ENCODE data around the gene PLA2G4C. TPM values are rescaled to one million over a fixed set of nuclear protein-coding genes. Genes with fewer than 3 reads are reported as not detected.

The PLA2G4C gene
- total and polyA plus RNA-seq, 2 donors, result 10.5 to 13.5 TPM

DNA sequence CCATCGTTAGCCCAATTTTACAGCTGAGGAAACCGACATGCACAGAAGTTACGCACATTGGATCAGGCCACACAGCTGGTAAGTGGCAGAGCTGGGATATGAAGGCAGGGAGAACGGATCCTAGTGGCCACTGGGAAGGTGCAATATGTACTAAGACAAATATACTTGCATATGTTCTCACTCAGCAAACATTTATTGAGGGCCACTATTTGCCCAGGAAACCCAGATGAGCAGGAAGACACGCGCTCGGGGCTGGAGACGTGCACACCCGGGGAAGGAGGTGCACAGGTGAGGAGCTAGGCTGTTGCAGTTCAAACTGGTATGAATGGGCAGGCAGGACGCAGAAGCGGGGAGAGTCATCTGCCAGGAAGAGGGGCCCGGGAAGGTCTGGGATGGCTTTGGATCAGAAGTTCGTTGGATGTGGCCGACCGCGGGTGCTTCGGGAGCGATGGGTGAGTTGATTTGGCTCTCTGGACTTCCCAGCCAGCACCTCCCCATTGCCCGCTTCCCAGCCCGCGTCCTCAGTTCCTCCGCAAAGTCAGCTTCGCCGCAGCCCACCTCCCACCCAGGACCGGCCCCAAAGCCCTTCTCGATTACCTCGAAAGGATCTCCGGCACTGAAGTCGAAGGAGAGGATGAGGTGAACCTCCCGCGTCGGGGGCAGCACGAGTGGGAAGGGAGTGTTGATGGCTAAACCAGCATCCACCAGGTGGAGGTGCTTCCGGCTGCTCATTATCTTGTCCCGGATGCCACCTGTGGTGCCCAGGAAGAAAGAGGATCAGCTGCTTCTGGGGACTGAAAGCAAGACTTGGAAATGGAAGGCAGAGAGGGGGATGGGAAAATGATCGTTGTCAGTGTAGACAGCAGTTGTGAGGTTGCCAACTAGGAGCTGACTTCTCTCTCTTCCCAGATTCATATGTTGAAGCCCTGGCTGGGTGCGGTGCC, 48.9 kb downstream of the PLA2G4C start:
- no peaks in the 10 kb centered on the region for H3K4me1 ChIP-seq (ENCODE audit: insufficient read depth)
- 46% methylated on average over 37 of the region's 37 CpGs for WGBS
- DNase-seq (ENCODE audit: extremely low spot score), result no peak
- no peaks in the 10 kb centered on the region for H3K36me3 ChIP-seq (ENCODE audit: insufficient read depth)
- H3K4me3 ChIP-seq (ENCODE audit: low read depth, low read length), result no peak overlapping the region
- H3K27ac ChIP-seq (ENCODE audit: low read depth), result no peak overlapping the region

- Histone ChIP-seq H3K4me1 (ENCODE audit: insufficient read depth) (no peaks in the 10 kb centered on the region), H3K36me3 (ENCODE audit: insufficient read depth) (no peaks in the 10 kb centered on the region), H3K27ac (ENCODE audit: low read depth) (no peak overlapping the region), H3K4me3 (ENCODE audit: low read depth, low read length) (no peak overlapping the region)
- DNase-seq (ENCODE audit: extremely low spot score), result no peak
- WGBS, result 89% methylated on average over 5 of the region's 5 CpGs
These were observed 50.2 kb downstream of the PLA2G4C start for GRCh38 chr19:48060381-48060780.

GRCh38 chr19:48059331-48059730, 51.3 kb downstream of the PLA2G4C start:
- H3K36me3 ChIP-seq (ENCODE audit: insufficient read depth), result no peaks in the 10 kb centered on the region
- no peak overlapping the region for H3K27ac ChIP-seq (ENCODE audit: low read depth)
- H3K4me3 ChIP-seq (ENCODE audit: low read depth, low read length), result no peak overlapping the region
- no peaks in the 10 kb centered on the region for H3K4me1 ChIP-seq (ENCODE audit: insufficient read depth)
- 94% methylated on average over 6 of the region's 6 CpGs for WGBS
- DNase-seq (ENCODE audit: extremely low spot score), result no peak

DNA sequence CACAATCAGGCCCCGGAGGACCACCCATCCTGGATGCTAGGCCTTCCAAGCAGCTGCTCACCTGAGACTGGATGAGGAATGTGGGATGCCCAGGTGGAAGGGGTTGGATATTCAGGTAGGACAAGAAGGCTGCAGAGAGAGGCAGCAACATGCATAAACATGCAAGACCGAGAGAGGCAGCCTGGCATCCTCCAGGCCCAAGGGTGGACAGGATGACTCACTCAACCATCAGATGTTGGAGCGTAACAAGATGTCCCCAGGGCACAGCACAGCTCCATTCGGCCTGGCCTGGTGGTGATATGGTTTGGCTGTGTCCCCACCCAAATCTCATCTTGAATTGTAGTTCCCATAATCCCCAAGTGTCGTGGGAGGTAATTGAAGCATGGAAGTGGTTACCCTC, 56.8 kb downstream of the PLA2G4C start:
- DNase-seq (ENCODE audit: extremely low spot score), result no peak
- Histone ChIP-seq H3K27ac (ENCODE audit: low read depth) (no peak overlapping the region), H3K36me3 (ENCODE audit: insufficient read depth) (no peaks in the 10 kb centered on the region), H3K4me3 (ENCODE audit: low read depth, low read length) (no peak overlapping the region), H3K4me1 (ENCODE audit: insufficient read depth) (no peaks in the 10 kb centered on the region)
- WGBS, result 81% methylated on average over 5 of the region's 5 CpGs

GRCh38 chr19:48053076-48053475, 57.5 kb downstream of the PLA2G4C start:
- Histone ChIP-seq H3K27ac (ENCODE audit: low read depth) (no peak overlapping the region), H3K4me3 (ENCODE audit: low read depth, low read length) (no peak overlapping the region), H3K36me3 (ENCODE audit: insufficient read depth) (no peaks in the 10 kb centered on the region), H3K4me1 (ENCODE audit: insufficient read depth) (no peaks in the 10 kb centered on the region)
- WGBS, result 83% methylated on average over 5 of the region's 5 CpGs
- DNase-seq (ENCODE audit: extremely low spot score), result no peak

DNA sequence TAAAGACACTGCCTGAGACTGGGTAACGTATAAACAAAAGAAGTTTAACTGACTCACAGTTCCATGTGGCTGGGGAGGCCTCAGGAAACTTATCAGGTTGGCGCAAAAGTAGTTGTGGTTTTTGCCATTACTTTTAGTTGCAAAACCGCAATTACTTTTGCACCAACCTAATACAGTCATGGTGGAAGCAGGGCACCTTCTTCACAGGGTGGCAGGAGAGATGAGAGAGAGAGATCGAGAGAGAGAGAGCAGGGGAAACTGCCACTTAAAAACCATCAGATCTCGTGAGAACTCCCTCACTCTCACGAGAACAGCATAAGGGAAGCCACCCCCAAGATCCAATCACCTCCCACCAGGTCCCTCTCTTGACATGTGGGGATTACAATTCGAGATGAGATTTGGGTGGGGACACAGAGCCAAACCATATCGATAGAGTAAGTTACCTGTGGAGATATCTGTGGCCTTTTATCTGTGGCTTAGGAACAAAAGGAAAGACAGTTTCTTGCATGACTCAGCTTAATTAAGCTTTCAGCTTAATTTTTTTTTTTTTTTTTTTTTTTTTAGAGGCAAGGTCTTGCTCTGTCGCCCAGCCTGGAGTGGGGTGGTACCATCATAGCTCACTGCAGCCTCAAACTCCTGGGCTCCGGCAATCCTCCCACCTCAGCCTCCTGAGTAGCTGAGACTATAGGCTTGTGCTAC, 59.1 kb downstream of the PLA2G4C start:
- Histone ChIP-seq H3K4me3 (ENCODE audit: low read depth, low read length) (no peak overlapping the region), H3K36me3 (ENCODE audit: insufficient read depth) (no peaks in the 10 kb centered on the region), H3K4me1 (ENCODE audit: insufficient read depth) (no peaks in the 10 kb centered on the region), H3K27ac (ENCODE audit: low read depth) (no peak overlapping the region)
- 83% methylated on average over 10 of the region's 10 CpGs for WGBS
- no peak for DNase-seq (ENCODE audit: extremely low spot score)

GRCh38 chr19:48044561-48044960, 66.1 kb downstream of the PLA2G4C start:
- 86% methylated on average over 5 of the region's 5 CpGs for WGBS
- DNase-seq (ENCODE audit: extremely low spot score), result no peak
- H3K27ac ChIP-seq (ENCODE audit: low read depth), result no peak overlapping the region
- H3K36me3 ChIP-seq (ENCODE audit: insufficient read depth), result no peaks in the 10 kb centered on the region
- H3K4me1 ChIP-seq (ENCODE audit: insufficient read depth), result no peaks in the 10 kb centered on the region
- H3K4me3 ChIP-seq (ENCODE audit: low read depth, low read length), result no peak overlapping the region

- no peak for DNase-seq (ENCODE audit: extremely low spot score)
- Histone ChIP-seq H3K27ac (ENCODE audit: low read depth) (no peak within 1 kb of the TSS), H3K4me3 (ENCODE audit: low read depth, low read length) (no peak within 1 kb of the TSS), H3K4me1 (ENCODE audit: insufficient read depth) (no peaks in the 10 kb centered on the region), H3K36me3 (ENCODE audit: insufficient read depth) (no peaks in the 10 kb centered on the region)
- 81% methylated on average over 10 of the region's 10 CpGs for WGBS
These were observed 66.8 kb downstream of the PLA2G4C start, which contains the start of gene CABP5 for GRCh38 chr19:48043675-48044258. Gene CABP5, minus strand, starts transcription at chr19:48044079. Its CDS starts 157 bp downstream, at chr19:48043922.

- Histone ChIP-seq H3K27ac (ENCODE audit: low read depth) (no peak overlapping the region), H3K36me3 (ENCODE audit: insufficient read depth) (no peaks in the 10 kb centered on the region), H3K4me3 (ENCODE audit: low read depth, low read length) (no peak overlapping the region), H3K4me1 (ENCODE audit: insufficient read depth) (no peaks in the 10 kb centered on the region)
- DNase-seq (ENCODE audit: extremely low spot score), result no peak
- 54% methylated on average over 2 of the region's 2 CpGs for WGBS
These were observed 68.6 kb downstream of the PLA2G4C start for GRCh38 chr19:48041877-48042580.

- Histone ChIP-seq H3K4me3 (ENCODE audit: low read depth, low read length) (no peak overlapping the region), H3K4me1 (ENCODE audit: insufficient read depth) (no peaks in the 10 kb centered on the region), H3K27ac (ENCODE audit: low read depth) (no peak overlapping the region), H3K36me3 (ENCODE audit: insufficient read depth) (no peaks in the 10 kb centered on the region)
- no peak for DNase-seq (ENCODE audit: extremely low spot score)
- 90% methylated on average over 2 of the region's 2 CpGs for WGBS
These were observed 73.9 kb downstream of the PLA2G4C start for GRCh38 chr19:48036765-48037164.

DNA sequence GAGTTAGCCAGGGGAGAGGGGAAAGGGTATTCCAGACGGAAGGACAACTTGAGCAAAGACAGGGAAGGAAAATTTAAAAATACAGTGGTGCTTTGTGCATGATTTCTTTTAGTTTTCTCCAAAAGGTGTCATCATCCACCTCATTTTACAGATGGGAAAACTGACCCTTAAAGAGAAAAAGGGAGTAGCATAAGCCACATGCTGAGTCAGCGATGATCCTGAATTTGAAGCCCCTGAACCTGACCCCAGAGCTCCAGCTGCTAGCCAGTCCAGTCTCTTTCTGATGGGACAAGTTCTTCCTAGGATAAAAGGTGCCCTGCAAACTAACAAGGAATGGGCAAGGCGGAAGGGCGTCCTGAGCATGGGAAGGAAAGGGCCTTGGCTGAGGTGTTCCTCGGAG, 77.0 kb downstream of the PLA2G4C start:
- Histone ChIP-seq H3K27ac (ENCODE audit: low read depth) (no peak overlapping the region), H3K4me3 (ENCODE audit: low read depth, low read length) (no peak overlapping the region), H3K4me1 (ENCODE audit: insufficient read depth) (no peaks in the 10 kb centered on the region), H3K36me3 (ENCODE audit: insufficient read depth) (no peaks in the 10 kb centered on the region)
- no peak for DNase-seq (ENCODE audit: extremely low spot score)
- WGBS, result 70% methylated on average over 5 of the region's 5 CpGs

DNA sequence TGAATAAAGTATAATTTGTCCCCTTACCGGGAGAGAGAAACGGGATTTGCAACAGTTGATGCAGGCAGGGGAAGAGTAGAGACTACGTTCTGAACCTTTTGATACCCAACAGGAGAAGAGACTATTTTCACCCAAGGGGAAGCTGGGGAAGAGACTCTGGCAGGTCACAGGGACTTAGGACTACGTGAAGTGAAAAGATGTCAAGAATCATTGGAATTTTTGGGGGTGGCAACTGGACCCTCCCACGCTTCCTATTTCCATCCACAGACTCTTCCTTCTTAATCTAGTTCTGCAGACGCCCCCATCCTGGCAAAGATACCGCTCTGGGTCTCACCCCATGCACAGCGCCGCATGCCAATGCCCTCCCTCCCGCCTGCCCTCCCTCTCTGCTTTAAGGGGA, 80.5 kb downstream of the PLA2G4C start:
- no peaks in the 10 kb centered on the region for H3K4me1 ChIP-seq (ENCODE audit: insufficient read depth)
- no peak for DNase-seq (ENCODE audit: extremely low spot score)
- H3K36me3 ChIP-seq (ENCODE audit: insufficient read depth), result no peaks in the 10 kb centered on the region
- 65% methylated on average over 10 of the region's 10 CpGs for WGBS
- no peak overlapping the region for H3K4me3 ChIP-seq (ENCODE audit: low read depth, low read length)
- H3K27ac ChIP-seq (ENCODE audit: low read depth), result no peak overlapping the region

DNA sequence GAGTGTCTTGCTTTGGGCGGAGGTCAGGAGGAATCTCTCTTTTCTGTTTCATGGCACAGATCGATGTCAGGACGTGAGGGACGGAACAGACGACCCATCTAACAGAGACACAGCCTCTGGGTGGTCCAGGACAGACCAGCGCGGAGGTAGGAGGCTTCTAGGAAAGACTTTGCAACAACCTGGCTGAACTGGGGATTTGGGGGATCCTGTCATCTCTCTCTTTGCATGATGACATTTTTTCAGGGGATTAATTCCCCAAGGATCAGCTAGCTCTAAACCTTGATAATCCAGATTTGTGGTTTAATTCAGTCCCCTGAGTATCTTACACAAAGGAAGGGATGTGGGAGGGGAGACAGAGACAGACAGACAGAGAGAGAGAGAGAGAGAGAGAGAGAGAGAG, 81.2 kb downstream of the PLA2G4C start:
- no peak for DNase-seq (ENCODE audit: extremely low spot score)
- WGBS, result 75% methylated on average over 7 of the region's 7 CpGs
- Histone ChIP-seq H3K4me1 (ENCODE audit: insufficient read depth) (no peaks in the 10 kb centered on the region), H3K36me3 (ENCODE audit: insufficient read depth) (no peaks in the 10 kb centered on the region), H3K27ac (ENCODE audit: low read depth) (no peak overlapping the region), H3K4me3 (ENCODE audit: low read depth, low read length) (no peak overlapping the region)
